ENCODE measurements around the gene CHRM1.
"Not testable (repeated sequence)": the region's sequence is repeated elsewhere in the genome, so short reads cannot be mapped to it uniquely, and the experiment has no call there.

CHRM1 gene

GRCh38 chr11:62874851-62875250 lies 46.3 kb downstream of the CHRM1 start:
- DNase-seq (ENCODE audit: low read depth), result no peak
- H3K4me3 ChIP-seq (ENCODE audit: low read length), result no peak overlapping the region
- TF ChIP-seq CTCF (conservative IDR thresholded peaks at IDR 0.05; ENCODE audit: low read length), result no peak

GRCh38 chr11:62865635-62866034 lies 55.5 kb downstream of the CHRM1 start:
- DNase-seq (ENCODE audit: low read depth), result peak; percentile 30
- no peak for TF ChIP-seq CTCF (conservative IDR thresholded peaks at IDR 0.05; ENCODE audit: low read length)
- H3K4me3 ChIP-seq (ENCODE audit: low read length), result no peak overlapping the region

GRCh38 chr11:62863687-62864335 lies 57.4 kb downstream of the CHRM1 start:
- TF ChIP-seq CTCF (conservative IDR thresholded peaks at IDR 0.05; ENCODE audit: low read length), result no peak
- no peak overlapping the region for H3K4me3 ChIP-seq (ENCODE audit: low read length)
- no peak for DNase-seq (ENCODE audit: low read depth)

DNA sequence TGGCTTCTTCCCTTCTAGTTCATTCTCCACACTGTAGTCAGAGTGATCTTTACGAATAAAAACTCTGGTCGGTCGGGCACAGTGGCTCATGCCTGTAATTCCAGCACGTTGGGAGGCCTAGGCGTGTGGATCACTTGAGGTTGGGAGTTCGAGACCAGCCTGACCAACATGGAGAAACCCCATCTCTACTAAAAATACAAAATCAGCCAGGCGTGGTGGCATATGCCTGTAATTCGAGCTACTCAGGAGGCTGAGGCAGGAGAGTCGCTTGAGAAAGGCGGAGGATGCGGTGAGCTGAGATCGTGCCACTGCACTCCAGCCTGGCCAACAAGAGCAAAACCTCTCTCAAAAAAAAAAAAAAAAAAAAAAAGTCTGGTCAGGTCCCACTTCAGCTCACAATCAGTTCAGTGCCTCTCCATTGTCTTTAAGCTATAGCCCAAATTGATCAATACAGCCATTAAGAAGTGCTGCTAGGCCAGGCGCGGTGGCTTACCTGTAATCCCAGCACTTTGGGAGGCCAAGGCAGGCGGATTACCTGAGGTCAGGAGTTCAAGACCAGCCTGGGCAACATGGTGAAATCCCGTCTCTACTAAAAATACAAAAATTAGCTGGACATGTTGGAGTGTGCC lies 59.5 kb downstream of the CHRM1 start:
- DNase-seq (ENCODE audit: low read depth); H3K4me3 ChIP-seq (ENCODE audit: low read length): not testable (repeated sequence)

- no peak for TF ChIP-seq CTCF (conservative IDR thresholded peaks at IDR 0.05; ENCODE audit: low read length)
- no peak for DNase-seq (ENCODE audit: low read depth)
- no peak overlapping the region for H3K4me3 ChIP-seq (ENCODE audit: low read length)
These were observed 60.2 kb downstream of the CHRM1 start for GRCh38 chr11:62860835-62861563.

- not testable (repeated sequence) for H3K4me3 ChIP-seq (ENCODE audit: low read length); DNase-seq (ENCODE audit: low read depth)
These were observed 61.9 kb downstream of the CHRM1 start for GRCh38 chr11:62859281-62859703.
